DND-41 (cell line): ENCODE results near the gene RBM47.
"Not testable (repeated sequence)": the region's sequence is repeated elsewhere in the genome, so short reads cannot be mapped to it uniquely, and the experiment has no call there.

ENCODE experiments used
- ATAC-seq: fragments of 200-7000 bp; cut with Tn5 transposase; 3 replicates; pipeline ENCODE4 v1.9.1; 2021; ENCODE audit warnings: low read depth; ENCODE audit not compliant: insufficient read depth
- DNase-seq: peaks from one replicate; pipeline ENCODE4 v3.0.0-alpha.2; 2020
- H2AFZ ChIP-seq: 2 replicates; pipeline ENCODE4 v1.6.0; 2012; ENCODE audit warnings: low read depth, low read length
- H3K27ac ChIP-seq: 2 replicates; pipeline ENCODE4 v1.5.1; 2012; ENCODE audit warnings: low read length, inconsistent platforms
- H3K27me3 ChIP-seq: fragments of 200-600 bp; sonication (generic); 2 replicates; pipeline ENCODE4 v1.6.0; 2012; ENCODE audit warnings: low read length, mild to moderate bottlenecking, inconsistent platforms; ENCODE audit not compliant: insufficient read depth, poor library complexity
- H3K36me3 ChIP-seq: 2 replicates; pipeline ENCODE4 v1.5.1; 2012; ENCODE audit warnings: low read length, inconsistent platforms; ENCODE audit not compliant: insufficient read depth
- H3K4me1 ChIP-seq: 2 replicates; pipeline ENCODE4 v1.5.1; 2012; ENCODE audit warnings: mild to moderate bottlenecking, low read length; ENCODE audit not compliant: insufficient read depth
- H3K4me2 ChIP-seq: 2 replicates; pipeline ENCODE4 v1.6.0; 2012; ENCODE audit warnings: mild to moderate bottlenecking, moderate library complexity, low read length, inconsistent platforms; ENCODE audit not compliant: insufficient read depth
- H3K4me3 ChIP-seq, 2 experiments: fragments of 200-600 bp in 1 of 2; shearing (Covaris generic) in 1 of 2; 2 replicates each; pipeline ENCODE4 v1.5.1; 2012 to 2016; ENCODE audit warnings: inconsistent platforms in 2 of 2, low read length in 2 of 2, mild to moderate bottlenecking in 2 of 2, low read depth in 1 of 2, moderate library complexity in 1 of 2
- H3K79me2 ChIP-seq: 2 replicates; pipeline ENCODE4 v1.6.0; 2012; ENCODE audit warnings: low read length, inconsistent platforms; ENCODE audit not compliant: insufficient read depth
- H3K9ac ChIP-seq: 2 replicates; pipeline ENCODE4 v1.6.0; 2012; ENCODE audit warnings: low read depth, mild to moderate bottlenecking, inconsistent platforms, low read length, moderate library complexity
- H3K9me3 ChIP-seq: 2 replicates; pipeline ENCODE4 v1.5.1; 2012; ENCODE audit warnings: low read length, moderate library complexity, mild to moderate bottlenecking, inconsistent platforms; ENCODE audit not compliant: insufficient read depth, severe bottlenecking
- H4K20me1 ChIP-seq: 2 replicates; pipeline ENCODE4 v1.6.0; 2012; ENCODE audit warnings: low read length; ENCODE audit not compliant: insufficient read depth
- EZH2 ChIP-seq: IDR thresholded peaks from 3 replicates; pipeline ENCODE4 v1.6.1; 2012; ENCODE audit warnings: borderline replicate concordance, low read depth, mild to moderate bottlenecking, moderate library complexity, low read length, inconsistent platforms; ENCODE audit not compliant: severe bottlenecking
- TF ChIP-seq, protein P1 (sequence below): IDR thresholded peaks from 2 replicates; pipeline ENCODE4 v1.5.1; 2012; ENCODE audit warnings: borderline replicate concordance, low read length, moderate library complexity, mild to moderate bottlenecking; ENCODE audit not compliant: poor library complexity, severe bottlenecking; ENCODE audit errors: extremely low read depth

RBM47 gene

DNA sequence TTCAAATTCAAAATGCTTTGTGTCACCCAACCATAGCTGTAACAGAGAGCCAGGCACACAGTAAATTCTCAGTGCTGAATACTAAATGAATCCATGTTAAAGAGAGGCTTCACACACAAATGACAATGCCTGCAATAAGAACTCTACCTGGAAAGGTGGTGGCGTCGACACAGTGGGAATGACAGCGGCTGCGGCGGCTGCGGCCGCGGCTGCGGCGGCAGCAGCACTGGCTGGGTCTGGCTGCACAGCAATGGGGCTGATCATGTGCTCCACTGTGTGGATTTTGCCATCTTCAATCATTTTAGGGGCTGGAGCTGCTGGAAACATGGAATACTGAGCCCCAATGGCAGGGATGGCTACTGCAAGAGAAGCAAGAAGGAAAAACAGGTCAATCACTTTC is 197.2 kb downstream of the RBM47 start:
- H3K4me1 ChIP-seq = 0 out of 2 replicates have a peak, but pooled peaks cover 4% of the 10 kb centered on the region
- peaks cover 4% of the 10 kb centered on the region for H3K27me3 ChIP-seq
- H3K36me3 ChIP-seq = no peaks in the 10 kb centered on the region
- no peak overlapping the region for H2AFZ ChIP-seq
- no peaks in the 10 kb centered on the region for H3K79me2 ChIP-seq
- H3K4me3 ChIP-seq = no peak overlapping the region
- H3K27ac ChIP-seq = no peak overlapping the region
- H3K9me3 ChIP-seq = no peaks in the 10 kb centered on the region
- TF ChIP-seq, protein P1, sequence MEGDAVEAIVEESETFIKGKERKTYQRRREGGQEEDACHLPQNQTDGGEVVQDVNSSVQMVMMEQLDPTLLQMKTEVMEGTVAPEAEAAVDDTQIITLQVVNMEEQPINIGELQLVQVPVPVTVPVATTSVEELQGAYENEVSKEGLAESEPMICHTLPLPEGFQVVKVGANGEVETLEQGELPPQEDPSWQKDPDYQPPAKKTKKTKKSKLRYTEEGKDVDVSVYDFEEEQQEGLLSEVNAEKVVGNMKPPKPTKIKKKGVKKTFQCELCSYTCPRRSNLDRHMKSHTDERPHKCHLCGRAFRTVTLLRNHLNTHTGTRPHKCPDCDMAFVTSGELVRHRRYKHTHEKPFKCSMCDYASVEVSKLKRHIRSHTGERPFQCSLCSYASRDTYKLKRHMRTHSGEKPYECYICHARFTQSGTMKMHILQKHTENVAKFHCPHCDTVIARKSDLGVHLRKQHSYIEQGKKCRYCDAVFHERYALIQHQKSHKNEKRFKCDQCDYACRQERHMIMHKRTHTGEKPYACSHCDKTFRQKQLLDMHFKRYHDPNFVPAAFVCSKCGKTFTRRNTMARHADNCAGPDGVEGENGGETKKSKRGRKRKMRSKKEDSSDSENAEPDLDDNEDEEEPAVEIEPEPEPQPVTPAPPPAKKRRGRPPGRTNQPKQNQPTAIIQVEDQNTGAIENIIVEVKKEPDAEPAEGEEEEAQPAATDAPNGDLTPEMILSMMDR = no peak
- no peak for TF ChIP-seq EZH2
- no peak overlapping the region for H3K9ac ChIP-seq
- no peak for ATAC-seq
- H3K4me2 ChIP-seq = no peak overlapping the region
- no peak for DNase-seq
- H4K20me1 ChIP-seq = no peaks in the 10 kb centered on the region

DNA sequence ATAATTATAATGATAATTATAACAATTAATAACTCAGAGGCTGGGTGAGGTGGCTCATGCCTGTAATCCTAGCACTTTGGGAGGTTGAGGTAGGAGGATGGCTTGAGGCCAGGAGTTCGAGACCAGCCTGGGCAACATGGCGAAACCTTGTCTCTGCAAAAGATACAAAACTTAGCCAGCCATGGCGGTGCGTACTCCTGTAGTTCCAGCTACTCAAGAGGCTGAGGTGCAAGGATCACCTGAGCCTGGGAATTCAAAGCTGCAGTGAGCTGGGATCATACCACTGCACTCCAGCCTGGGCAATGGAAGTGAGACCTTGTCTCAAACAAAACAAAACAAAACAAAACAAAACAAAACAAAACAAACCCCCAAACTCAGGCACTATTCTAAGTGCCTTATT is 201.8 kb downstream of the RBM47 start:
- H3K27ac ChIP-seq, H3K9me3 ChIP-seq, H3K4me3 ChIP-seq, H3K79me2 ChIP-seq, H3K4me2 ChIP-seq, H3K9ac ChIP-seq, H4K20me1 ChIP-seq, ATAC-seq, H3K4me1 ChIP-seq, H3K36me3 ChIP-seq, DNase-seq, H3K27me3 ChIP-seq, H2AFZ ChIP-seq: not testable (repeated sequence)

DNA sequence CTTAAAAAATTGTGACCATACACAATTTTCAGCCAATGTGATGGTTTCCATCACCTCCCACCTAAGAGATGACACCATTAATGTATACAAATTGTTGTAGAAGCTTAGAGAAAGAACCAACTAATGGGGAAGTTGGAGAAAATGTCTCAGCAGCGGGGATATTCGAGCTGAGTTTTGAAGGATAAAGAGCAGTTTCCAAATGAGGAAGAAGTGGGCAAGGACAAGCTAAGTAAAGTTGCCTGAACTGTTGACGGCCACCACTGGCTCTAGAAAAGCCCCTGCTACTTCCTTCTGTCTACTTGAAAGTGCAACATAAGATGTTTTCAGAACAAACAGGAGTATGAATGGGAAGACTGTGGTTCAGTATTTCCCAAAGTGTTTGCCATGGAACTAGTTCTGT is 202.5 kb downstream of the RBM47 start:
- TF ChIP-seq EZH2 = no peak
- TF ChIP-seq, protein P1 = no peak
- Histone ChIP-seq H4K20me1 (no peaks in the 10 kb centered on the region), H2AFZ (no peak overlapping the region), H3K27ac (no peak overlapping the region), H3K4me3 (no peak overlapping the region), H3K9me3 (no peaks in the 10 kb centered on the region), H3K27me3 (no peaks in the 10 kb centered on the region), H3K4me1 (no peaks in the 10 kb centered on the region), H3K36me3 (no peaks in the 10 kb centered on the region), H3K4me2 (no peak overlapping the region), H3K79me2 (no peaks in the 10 kb centered on the region), H3K9ac (no peak overlapping the region)
- no peak for DNase-seq
- ATAC-seq = no peak

DNA sequence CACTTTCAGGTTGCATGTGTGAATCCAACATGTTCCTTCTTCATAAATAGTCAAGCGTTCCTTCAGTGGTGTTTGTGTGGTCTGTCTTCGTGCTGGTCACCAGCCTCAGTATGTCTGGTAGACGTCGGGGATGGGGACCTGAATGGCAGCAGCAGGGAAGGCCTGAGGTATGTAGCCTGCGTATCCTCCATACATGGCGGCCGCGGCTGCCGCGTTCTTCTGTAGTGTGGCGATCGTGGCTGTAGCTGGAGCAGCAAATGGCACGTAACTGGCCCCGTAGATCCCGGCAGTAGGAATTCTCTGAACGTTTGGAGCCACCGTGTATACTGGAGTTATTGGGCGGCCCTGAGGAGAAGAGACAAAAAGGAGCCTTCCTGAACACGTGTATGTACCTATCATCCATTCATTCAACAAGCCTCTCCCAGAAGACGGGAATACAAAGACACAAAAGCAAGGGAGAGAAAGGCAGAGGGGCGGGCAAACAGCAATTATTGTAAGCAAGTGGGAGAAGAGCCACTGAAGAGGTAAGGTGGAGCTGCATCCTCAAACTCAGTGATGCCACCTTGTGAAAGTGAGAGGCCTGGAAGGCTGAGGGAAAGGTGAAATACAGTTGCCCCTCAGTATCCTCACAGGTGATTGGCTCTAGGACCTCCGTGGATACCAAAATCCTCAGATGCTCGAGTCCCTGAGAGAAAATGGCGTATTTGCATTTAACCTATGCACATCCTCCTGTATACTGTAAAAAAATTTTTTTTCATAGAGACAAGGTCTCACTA is 203.7 kb downstream of the RBM47 start:
- Histone ChIP-seq H3K79me2 (no peaks in the 10 kb centered on the region), H3K27me3 (no peaks in the 10 kb centered on the region), H3K9me3 (no peaks in the 10 kb centered on the region), H3K4me1 (no peaks in the 10 kb centered on the region), H3K27ac (no peak overlapping the region), H3K36me3 (no peaks in the 10 kb centered on the region), H3K4me2 (no peak overlapping the region), H3K9ac (no peak overlapping the region), H3K4me3 (no peak overlapping the region), H4K20me1 (no peaks in the 10 kb centered on the region), H2AFZ (no peak overlapping the region)
- TF ChIP-seq EZH2 = no peak
- TF ChIP-seq, protein P1 = no peak
- ATAC-seq (no peak), DNase-seq (no peak)
